Frontal cortex (tissue), 4 donors: Measurements from ENCODE around the gene SEPTIN6. TPM values are rescaled to one million over a fixed set of nuclear protein-coding genes. Genes with fewer than 3 reads are reported as not detected.

Experiments
- DNase-seq, 2 donors: peaks; one replicate each; pipeline ENCODE4 v3.0.0; 2012; ENCODE audit warnings: low spot score in 2 of 2
- FAIRE-seq: peaks from 2 replicates; lab custom pipeline; 2012; peaks lifted over from hg19 to GRCh38; lab: Jason Lieb, UNC
- small RNA-seq: library from RNA; depleted of rRNA; stranded (forward); fragments of <200 nt; gene quantifications from one replicate; pipeline ENCODE3, GENCODE V24; 2014
- total RNA-seq: library from RNA; depleted of rRNA; stranded (reverse); fragments of >200 nt; gene quantifications from one replicate; pipeline ENCODE4 v1.2.3, GENCODE V29; 2014
- donor health status: control.
- donor health status: control.
- donor health status: control.

SEPTIN6 gene
- total RNA-seq, 1 donor from 2014 or later, result 69.3 TPM

GRCh38 chrX:119659522-119659921, 33.4 kb downstream of the SEPTIN6 start:
- FAIRE-seq (no peak), DNase-seq (no peak)

GRCh38 chrX:119655125-119655524, 37.8 kb downstream of the SEPTIN6 start:
- DNase-seq, result peak in 1 of 2 donors; percentile 12
- no peak for FAIRE-seq

GRCh38 chrX:119654112-119654531, 38.8 kb downstream of the SEPTIN6 start:
- FAIRE-seq (no peak), DNase-seq (peak in 1 of 2 donors; percentile 48)

GRCh38 chrX:119648421-119648775, 44.6 kb downstream of the SEPTIN6 start:
- DNase-seq, result no peak
- FAIRE-seq, result no peak

GRCh38 chrX:119647552-119648420, 45.2 kb downstream of the SEPTIN6 start:
- DNase-seq (no peak), FAIRE-seq (no peak)

GRCh38 chrX:119647089-119647488, 45.9 kb downstream of the SEPTIN6 start:
- FAIRE-seq (no peak), DNase-seq (no peak)

GRCh38 chrX:119646515-119646914, 46.5 kb downstream of the SEPTIN6 start:
- FAIRE-seq (no peak), DNase-seq (no peak)

- no peak for DNase-seq
- no peak for FAIRE-seq
Measured at GRCh38 chrX:119643696-119644095, 49.3 kb downstream of the SEPTIN6 start.

Small RNAs within 50 kb of the gene (small RNA-seq; reads per million reads assigned to genes)
- 10.9 reads per million, percentile 96 among the genes with 10 or more reads in this experiment for gene MIR766

Other genes starting within 250 kb of the SEPTIN6 start
- 88.0 TPM for gene SLC25A5, start 224.7 kb downstream of the SEPTIN6 start, total RNA-seq
- gene STEEP1, start 127.8 kb downstream of the SEPTIN6 start, total RNA-seq, result 35.1 TPM
- gene UBE2A, start 118.6 kb downstream of the SEPTIN6 start, total RNA-seq, result 22.4 TPM
- 15.1 TPM for gene NKRF, start 86.7 kb downstream of the SEPTIN6 start, total RNA-seq
- 0.82 TPM for gene SOWAHD, start 65.4 kb upstream of the SEPTIN6 start, total RNA-seq
- gene RPL39, start 98.5 kb upstream of the SEPTIN6 start, total RNA-seq, result 3,561 TPM
- 3.7 TPM for gene UPF3B, start 159.8 kb upstream of the SEPTIN6 start, total RNA-seq
- 17.5 TPM for gene RNF113A, start 178.6 kb upstream of the SEPTIN6 start, total RNA-seq
- gene NDUFA1, start 178.7 kb upstream of the SEPTIN6 start, total RNA-seq, result 46.9 TPM
- not detected for gene AKAP14, start 202.7 kb upstream of the SEPTIN6 start, total RNA-seq